Erythroblast (primary cell): ENCODE results near the gene LCA5L.

Source experiments
- GATA1 ChIP-seq: IDR thresholded peaks from 2 replicates; pipeline ENCODE4 v1.6.1; 2011; ENCODE audit warnings: low read depth, mild to moderate bottlenecking, control low read depth, low read length, moderate library complexity
- POLR2A ChIP-seq: IDR thresholded peaks from 2 replicates; pipeline ENCODE4 v1.6.1; 2011; ENCODE audit warnings: mild to moderate bottlenecking, low read length

- TF ChIP-seq POLR2A (no peak), GATA1 (no peak)
Measured at GRCh38 chr21:39422527-39423241, 22.9 kb downstream of the LCA5L start.
